H9 (cell line): ENCODE data around the gene LRP2. TPM values are rescaled to one million over a fixed set of nuclear protein-coding genes. Genes with fewer than 3 reads are reported as not detected.

ENCODE experiments used
- DNase-seq: peaks from one replicate; pipeline ENCODE4 v3.0.0-alpha.2; 2017
- H2AFZ ChIP-seq: one replicate; pipeline ENCODE4 v1.6.1; 2013; ENCODE audit warnings: mild to moderate bottlenecking, low read length, control low read depth, moderate library complexity
- H2AK5ac ChIP-seq: 2 replicates; pipeline ENCODE4 v1.6.1; 2013; ENCODE audit warnings: low read length, control low read depth, mixed read lengths; ENCODE audit not compliant: insufficient read length
- H2BK120ac ChIP-seq: one replicate; pipeline ENCODE4 v1.6.1; 2013; ENCODE audit warnings: low read depth, mild to moderate bottlenecking, low read length, control low read depth, inconsistent platforms; ENCODE audit not compliant: poor library complexity, severe bottlenecking
- H2BK12ac ChIP-seq: 2 replicates; pipeline ENCODE4 v1.6.1; 2013; ENCODE audit warnings: low read length, control low read depth, mixed read lengths, low read depth; ENCODE audit not compliant: insufficient read length
- H2BK15ac ChIP-seq: 2 replicates; pipeline ENCODE4 v1.6.1; 2013; ENCODE audit warnings: low read depth, low read length, control low read depth
- H2BK20ac ChIP-seq: one replicate; pipeline ENCODE4 v1.6.1; 2013; ENCODE audit warnings: low read depth, mild to moderate bottlenecking, low read length, control low read depth, inconsistent platforms; ENCODE audit not compliant: poor library complexity, severe bottlenecking
- H2BK5ac ChIP-seq: 2 replicates; pipeline ENCODE4 v1.6.1; 2013; ENCODE audit warnings: low read length, control low read depth, mixed read lengths; ENCODE audit not compliant: insufficient read length
- H3K14ac ChIP-seq: 2 replicates; pipeline ENCODE4 v1.6.1; 2013; ENCODE audit warnings: low read length, control low read depth; ENCODE audit not compliant: insufficient read depth
- H3K18ac ChIP-seq: 2 replicates; pipeline ENCODE4 v1.6.1; 2013; ENCODE audit warnings: low read depth, mild to moderate bottlenecking, mixed read lengths, low read length, control low read depth; ENCODE audit not compliant: insufficient read length
- H3K23ac ChIP-seq: 2 replicates; pipeline ENCODE4 v1.6.1; 2013; ENCODE audit warnings: low read length, control low read depth, mixed read lengths, low read depth; ENCODE audit not compliant: insufficient read length
- H3K23me2 ChIP-seq: 2 replicates; pipeline ENCODE4 v1.6.1; 2013; ENCODE audit warnings: low read depth, mild to moderate bottlenecking, mixed read lengths, low read length, control low read depth; ENCODE audit not compliant: insufficient read length, poor library complexity, severe bottlenecking
- H3K27ac ChIP-seq: 2 replicates; pipeline ENCODE4 v1.5.1; 2013; ENCODE audit warnings: low read length, control low read depth, mixed read lengths, low read depth; ENCODE audit not compliant: insufficient read length
- H3K27me3 ChIP-seq: 2 replicates; pipeline ENCODE4 v1.6.1; 2013; ENCODE audit warnings: low read length, control low read depth, inconsistent platforms; ENCODE audit not compliant: insufficient read depth
- H3K4ac ChIP-seq: 2 replicates; pipeline ENCODE4 v1.6.1; 2013; ENCODE audit warnings: low read depth, mild to moderate bottlenecking, control low read depth, inconsistent platforms, low read length, moderate library complexity
- H3K4me1 ChIP-seq: 2 replicates; pipeline ENCODE4 v1.6.1; 2013; ENCODE audit warnings: low read length, control low read depth, inconsistent platforms; ENCODE audit not compliant: insufficient read depth
- H3K4me2 ChIP-seq: 2 replicates; pipeline ENCODE4 v1.6.1; 2013; ENCODE audit warnings: low read length, control low read depth, mixed read lengths; ENCODE audit not compliant: insufficient read length, insufficient read depth
- H3K56ac ChIP-seq: 2 replicates; pipeline ENCODE4 v1.6.1; 2013; ENCODE audit warnings: low read depth, mild to moderate bottlenecking, mixed read lengths, low read length, control low read depth; ENCODE audit not compliant: insufficient read length
- H3K79me1 ChIP-seq: 2 replicates; pipeline ENCODE4 v1.6.1; 2013; ENCODE audit warnings: low read depth, mild to moderate bottlenecking, moderate library complexity, low read length, control low read depth, inconsistent platforms; ENCODE audit not compliant: insufficient read depth, poor library complexity, severe bottlenecking
- H3K79me2 ChIP-seq: 2 replicates; pipeline ENCODE4 v1.6.1; 2013; ENCODE audit warnings: low read length, control low read depth, inconsistent platforms; ENCODE audit not compliant: insufficient read depth
- H3K9ac ChIP-seq: 2 replicates; pipeline ENCODE4 v1.6.1; 2013; ENCODE audit warnings: low read length, control low read depth, mixed read lengths; ENCODE audit not compliant: insufficient read length; ENCODE audit errors: extremely low read depth
- H3K9me3 ChIP-seq: one replicate; pipeline ENCODE4 v1.6.1; 2013; ENCODE audit warnings: low read depth, low read length, inconsistent platforms; ENCODE audit not compliant: control insufficient read depth
- H3T11ph ChIP-seq: one replicate; pipeline ENCODE4 v1.6.1; 2013; ENCODE audit warnings: mild to moderate bottlenecking, low read length, control low read depth, inconsistent platforms
- H4K20me1 ChIP-seq: one replicate; pipeline ENCODE4 v1.6.1; 2013; ENCODE audit not compliant: control insufficient read depth, insufficient read length, insufficient read depth
- H4K5ac ChIP-seq: 2 replicates; pipeline ENCODE4 v1.6.1; 2013; ENCODE audit warnings: low read depth, mild to moderate bottlenecking, mixed read lengths, low read length, control low read depth; ENCODE audit not compliant: insufficient read length
- H4K8ac ChIP-seq: replicated peaks from 2 replicates; pipeline ENCODE4 v1.6.1; 2013; ENCODE audit warnings: low read length, control low read depth, mixed read lengths, low read depth; ENCODE audit not compliant: insufficient read length
- H4K91ac ChIP-seq: 2 replicates; pipeline ENCODE4 v1.6.1; 2013; ENCODE audit warnings: low read depth, mild to moderate bottlenecking, moderate library complexity, mixed read lengths, low read length, control low read depth; ENCODE audit not compliant: insufficient read length
- H3K27ac Mint-ChIP-seq, 3 experiments: 2 replicates in 2 of 3; 3 replicates in 1 of 3; pipeline ENCODE4 v1.8.0; 2020 to 2021; ENCODE audit warnings: mixed read lengths in 3 of 3, mild to moderate bottlenecking in 1 of 3, moderate library complexity in 1 of 3
- H3K27me3 Mint-ChIP-seq: 2 replicates; pipeline ENCODE4 v1.8.0; 2021; ENCODE audit warnings: low read depth, mild to moderate bottlenecking, moderate library complexity, mixed read lengths
- H3K36me3 Mint-ChIP-seq, 3 experiments: 2 replicates in 2 of 3; 3 replicates in 1 of 3; pipeline ENCODE4 v1.8.0; 2020 to 2021; ENCODE audit warnings: low read depth in 3 of 3, mixed read lengths in 3 of 3; ENCODE audit not compliant: insufficient read depth in 1 of 3
- H3K4me1 Mint-ChIP-seq, 2 experiments: 2 replicates each; pipeline ENCODE4 v1.8.0; 2020; ENCODE audit warnings: mixed read lengths in 2 of 2
- H3K4me3 Mint-ChIP-seq, 2 experiments: 2 replicates in 1 of 2; 3 replicates in 1 of 2; pipeline ENCODE4 v1.8.0; 2020 to 2021; ENCODE audit warnings: mild to moderate bottlenecking in 2 of 2, mixed read lengths in 2 of 2, moderate library complexity in 1 of 2
- H3K9me3 Mint-ChIP-seq, 2 experiments: 2 replicates in 1 of 2; 3 replicates in 1 of 2; pipeline ENCODE4 v1.8.0; 2020; ENCODE audit warnings: mild to moderate bottlenecking in 2 of 2, mixed read lengths in 2 of 2, moderate library complexity in 1 of 2
- CTCF ChIP-seq: fragments of 200-600 bp; sonication (generic); conservative IDR thresholded peaks from 3 replicates; pipeline ENCODE4 v1.8.0; 2021; ENCODE audit warnings: antibody characterized with exemption, mild to moderate bottlenecking
- WGBS: extraction: QIAGEN DNeasy Blood & Tissue Kit; methylation state at CpG from one replicate; pipeline ENCODE4 v1.1.7; 2013; ENCODE audit warnings: missing lambda C conversion rate, low lambda C conversion rate, mixed read lengths; ENCODE audit not compliant: insufficient read length; ENCODE audit errors: extremely low coverage; 5-methylcytosine and 5-hydroxymethylcytosine counted together
- total RNA-seq: library from RNA; stranded (reverse); gene quantifications from 2 replicates; pipeline ENCODE4 v1.2.1, GENCODE V29; 2021

The LRP2 gene
- total RNA-seq, 1 experiment from 2014 or later, result 1.4 TPM

GRCh38 chr2:169200756-169201155, 161.6 kb downstream of the LRP2 start:
- H3K27me3 Mint-ChIP-seq, result no peaks in the 10 kb centered on the region
- Histone ChIP-seq H3K9me3 (no peaks in the 10 kb centered on the region), H3K9ac (no peak overlapping the region), H2BK5ac (no peak overlapping the region), H4K91ac (no peak overlapping the region), H3K23me2 (no peaks in the 10 kb centered on the region), H3K23ac (no peak overlapping the region), H2BK20ac (no peak overlapping the region), H3K4ac (no peak overlapping the region), H3K27ac (no peak overlapping the region), H3K79me2 (no peaks in the 10 kb centered on the region), H3K4me1 (no peaks in the 10 kb centered on the region), H2BK120ac (no peak overlapping the region), H4K5ac (no peak overlapping the region), H3T11ph (no peak overlapping the region), H4K8ac (no peak overlapping the region), H3K79me1 (no peaks in the 10 kb centered on the region), H2BK12ac (no peak overlapping the region), H2AFZ (no peak overlapping the region), H3K27me3 (no peaks in the 10 kb centered on the region; the same call in 1 of the 2 replicates), H3K18ac (no peak overlapping the region), H2AK5ac (no peak overlapping the region), H4K20me1 (no peaks in the 10 kb centered on the region), H3K14ac (no peak overlapping the region), H3K56ac (no peak overlapping the region), H3K4me2 (no peak overlapping the region), H2BK15ac (no peak overlapping the region)
- H3K36me3 Mint-ChIP-seq, result no peaks in the 10 kb centered on the region
- H3K4me3 Mint-ChIP-seq, result no peak overlapping the region
- H3K9me3 Mint-ChIP-seq, result no peaks in the 10 kb centered on the region
- no CpG with 5 or more reads among the region's 3 CpGs for WGBS
- H3K27ac Mint-ChIP-seq, result no peak overlapping the region
- TF ChIP-seq CTCF, result no peak
- no peaks in the 10 kb centered on the region for H3K4me1 Mint-ChIP-seq
- DNase-seq, result no peak
